NOMO-1 treated with DMSO at 0.1 percent for 48 hours (cell line): Measurements from ENCODE around the gene PRDM13.
A peak's percentile ranks its signal among the peaks of the same experiment; 100 is the strongest.
"Not testable (repeated sequence)": the region's sequence is repeated elsewhere in the genome, so short reads cannot be mapped to it uniquely, and the experiment has no call there.

Source experiments
- DNase-seq: peaks from one replicate; lab custom pipeline; 2025; ENCODE audit not compliant: unreplicated experiment; lab: John Stamatoyannopoulos, UW

Gene PRDM13

GRCh38 chr6:99606656-99607415 lies at the start of gene PRDM13:
Gene PRDM13 (plus strand): TSS chr6:99606833. CDS start chr6:99607035, 202 bp downstream.
- DNase-seq = no peak

GRCh38 chr6:99559057-99559456 lies 47.6 kb upstream of the PRDM13 start:
- peak; percentile 16 for DNase-seq

GRCh38 chr6:99560668-99561067 lies 46.0 kb upstream of the PRDM13 start:
- DNase-seq = no peak

GRCh38 chr6:99563056-99563723 lies 43.4 kb upstream of the PRDM13 start:
- DNase-seq = no peak

- peak; percentile 90 for DNase-seq
These were observed 38.3 kb upstream of the PRDM13 start, which contains the start of gene CCNC for GRCh38 chr6:99568103-99568933. Gene CCNC (minus strand): TSS chr6:99568660. CDS start chr6:99568527, 133 bp downstream.

GRCh38 chr6:99573980-99574617 lies 32.5 kb upstream of the PRDM13 start:
- DNase-seq = no peak

GRCh38 chr6:99575544-99576227 lies 30.9 kb upstream of the PRDM13 start:
- DNase-seq = no peak

GRCh38 chr6:99579781-99580180 lies 26.9 kb upstream of the PRDM13 start:
- DNase-seq = no peak

GRCh38 chr6:99587792-99588191 lies 18.8 kb upstream of the PRDM13 start:
- DNase-seq = no peak

GRCh38 chr6:99588618-99589289 lies 17.9 kb upstream of the PRDM13 start:
- peak; percentile 71 for DNase-seq

- no peak for DNase-seq
These were observed 17.4 kb upstream of the PRDM13 start for GRCh38 chr6:99589290-99589672.

GRCh38 chr6:99589907-99590493 lies 16.6 kb upstream of the PRDM13 start:
- no peak for DNase-seq

GRCh38 chr6:99590728-99591672 lies 15.6 kb upstream of the PRDM13 start:
- DNase-seq = no peak

- DNase-seq = no peak
These were observed 14.8 kb upstream of the PRDM13 start for GRCh38 chr6:99591673-99592364.

- peak; percentile 96 for DNase-seq
These were observed 13.7 kb upstream of the PRDM13 start for GRCh38 chr6:99592900-99593299.

- DNase-seq = not testable (repeated sequence)
These were observed 11.9 kb upstream of the PRDM13 start for GRCh38 chr6:99594696-99595095.

- DNase-seq = no peak
These were observed 3.9 kb upstream of the PRDM13 start for GRCh38 chr6:99602520-99603420.
